Stimulated activated CD8-positive, alpha-beta memory T cell treated with anti-CD3 and anti-CD28 coated beads, Interleukin-4, amount 100 ng/mL, for 48 hours (primary cell): ENCODE data around the gene HTRA1.

Source experiments
- DNase-seq: peaks from one replicate; pipeline ENCODE4 v3.0.0-alpha.2; 2020

The HTRA1 gene

GRCh38 chr10:122475100-122475499 is 13.7 kb downstream of the HTRA1 start:
- no peak for DNase-seq

- no peak for DNase-seq
Measured at GRCh38 chr10:122475591-122476332, 14.4 kb downstream of the HTRA1 start.

GRCh38 chr10:122476333-122476695 is 15.0 kb downstream of the HTRA1 start:
- DNase-seq: no peak

GRCh38 chr10:122477436-122477835 is 16.1 kb downstream of the HTRA1 start:
- no peak for DNase-seq

GRCh38 chr10:122478971-122479370 is 17.6 kb downstream of the HTRA1 start:
- no peak for DNase-seq

- DNase-seq: no peak
Measured at GRCh38 chr10:122480146-122480833, 18.9 kb downstream of the HTRA1 start.

GRCh38 chr10:122481296-122482056 is 20.1 kb downstream of the HTRA1 start:
- DNase-seq: no peak

GRCh38 chr10:122484276-122485060 is 23.1 kb downstream of the HTRA1 start:
- no peak for DNase-seq

GRCh38 chr10:122485670-122486069 is 24.3 kb downstream of the HTRA1 start:
- DNase-seq: no peak

- DNase-seq: no peak
Measured at GRCh38 chr10:122486406-122487080, 25.2 kb downstream of the HTRA1 start.

GRCh38 chr10:122487174-122487765 is 25.9 kb downstream of the HTRA1 start:
- DNase-seq: no peak

GRCh38 chr10:122490268-122490667 is 28.9 kb downstream of the HTRA1 start:
- no peak for DNase-seq

- DNase-seq: peak; percentile 52
Measured at GRCh38 chr10:122490786-122491680, 29.7 kb downstream of the HTRA1 start.

- peak; percentile 32 for DNase-seq
Measured at GRCh38 chr10:122492006-122492405, 30.7 kb downstream of the HTRA1 start.

- DNase-seq: no peak
Measured at GRCh38 chr10:122492999-122493481, 31.7 kb downstream of the HTRA1 start.

- no peak for DNase-seq
Measured at GRCh38 chr10:122493761-122494160, 32.4 kb downstream of the HTRA1 start.

- no peak for DNase-seq
Measured at GRCh38 chr10:122494173-122494820, 32.9 kb downstream of the HTRA1 start.

- no peak for DNase-seq
Measured at GRCh38 chr10:122494833-122495232, 33.5 kb downstream of the HTRA1 start.

GRCh38 chr10:122495406-122496340 is 34.3 kb downstream of the HTRA1 start:
- no peak for DNase-seq
